ENCODE data around the gene AASDHPPT. TPM values are rescaled to one million over a fixed set of nuclear protein-coding genes. Genes with fewer than 3 reads are reported as not detected.

Gene AASDHPPT
- total RNA-seq, 4 donors from 2014 or later = 23.2 to 59.4 (median 45.2) TPM

GRCh38 chr11:106082096-106082495 lies 4.6 kb downstream of the AASDHPPT start:
- in situ Hi-C loops (cut with MboI; ENCODE audit: low sequenced_read_pairs in 4 of 4) = no loop called here
- intact Hi-C loops (cut with DNase I; ENCODE audit: low total_unique reads) = no loop called here
- no peak for ATAC-seq
- Histone ChIP-seq H3K4me1 (peaks cover 43 to 56% of the 10 kb centered on the region in 2 donors), H3K4me3 (no peak overlapping the region), H3K36me3 (peaks cover 0 to 30% of the 10 kb centered on the region in 2 donors), H3K9me3 (no peaks in the 10 kb centered on the region), H3K27ac (no peak overlapping the region), H3K27me3 (no peaks in the 10 kb centered on the region)
- TF ChIP-seq POLR2A (IDR thresholded peaks at IDR 0.05) = no peak
- TF ChIP-seq, protein P1, sequence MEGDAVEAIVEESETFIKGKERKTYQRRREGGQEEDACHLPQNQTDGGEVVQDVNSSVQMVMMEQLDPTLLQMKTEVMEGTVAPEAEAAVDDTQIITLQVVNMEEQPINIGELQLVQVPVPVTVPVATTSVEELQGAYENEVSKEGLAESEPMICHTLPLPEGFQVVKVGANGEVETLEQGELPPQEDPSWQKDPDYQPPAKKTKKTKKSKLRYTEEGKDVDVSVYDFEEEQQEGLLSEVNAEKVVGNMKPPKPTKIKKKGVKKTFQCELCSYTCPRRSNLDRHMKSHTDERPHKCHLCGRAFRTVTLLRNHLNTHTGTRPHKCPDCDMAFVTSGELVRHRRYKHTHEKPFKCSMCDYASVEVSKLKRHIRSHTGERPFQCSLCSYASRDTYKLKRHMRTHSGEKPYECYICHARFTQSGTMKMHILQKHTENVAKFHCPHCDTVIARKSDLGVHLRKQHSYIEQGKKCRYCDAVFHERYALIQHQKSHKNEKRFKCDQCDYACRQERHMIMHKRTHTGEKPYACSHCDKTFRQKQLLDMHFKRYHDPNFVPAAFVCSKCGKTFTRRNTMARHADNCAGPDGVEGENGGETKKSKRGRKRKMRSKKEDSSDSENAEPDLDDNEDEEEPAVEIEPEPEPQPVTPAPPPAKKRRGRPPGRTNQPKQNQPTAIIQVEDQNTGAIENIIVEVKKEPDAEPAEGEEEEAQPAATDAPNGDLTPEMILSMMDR (IDR thresholded peaks at IDR 0.05 in 4 of 5, conservative IDR thresholded peaks at IDR 0.05 in 1 of 5) = no peak
- DNase-seq = no peak

DNA sequence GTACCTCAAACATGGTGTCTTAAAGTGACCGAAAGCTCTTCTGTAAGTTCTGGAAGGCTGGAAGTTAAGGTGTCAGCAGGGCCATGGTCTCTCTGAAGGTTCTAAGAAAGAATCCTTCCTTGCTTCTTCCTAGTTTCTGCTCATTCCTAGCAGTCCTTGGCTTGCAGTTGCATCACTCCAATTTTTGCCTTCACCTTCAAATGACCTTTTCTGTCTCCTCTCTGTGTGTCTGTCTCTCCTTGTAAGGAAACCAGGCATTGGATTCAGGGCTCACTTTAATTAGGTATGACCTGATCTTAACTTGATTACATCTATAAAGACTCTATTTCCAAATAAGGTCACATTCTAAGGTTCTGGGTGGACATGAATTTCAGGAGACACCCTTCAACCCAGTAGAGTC lies 8.7 kb downstream of the AASDHPPT start:
- Histone ChIP-seq H3K36me3 (peaks cover 0 to 13% of the 10 kb centered on the region in 2 donors), H3K9me3 (no peaks in the 10 kb centered on the region), H3K4me1 (peaks cover 49 to 53% of the 10 kb centered on the region in 2 donors), H3K27me3 (no peaks in the 10 kb centered on the region), H3K4me3 (no peak overlapping the region), H3K27ac (peak overlapping the region in 1 of 4 donors; percentile 35)
- intact Hi-C loops (cut with DNase I; ENCODE audit: low total_unique reads) = loop anchor here (5.0 kb wide), 1 partner anchor 951 kb away; no protein-coding TSS in a partner anchor
- ATAC-seq (no peak), DNase-seq (no peak)
- in situ Hi-C loops (cut with MboI; ENCODE audit: low sequenced_read_pairs in 4 of 4) = no loop called here
- TF ChIP-seq POLR2A (IDR thresholded peaks at IDR 0.05) = no peak
- TF ChIP-seq, protein P1 (IDR thresholded peaks at IDR 0.05 in 4 of 5, conservative IDR thresholded peaks at IDR 0.05 in 1 of 5) = no peak

GRCh38 chr11:106086850-106087249 lies 9.4 kb downstream of the AASDHPPT start:
- Histone ChIP-seq H3K9me3 (no peaks in the 10 kb centered on the region), H3K36me3 (peaks cover 0 to 11% of the 10 kb centered on the region in 2 donors), H3K27ac (peak overlapping the region in 3 of 4 donors; percentile 9 to 35 (median 18)), H3K4me1 (peaks cover 44 to 52% of the 10 kb centered on the region in 2 donors), H3K4me3 (no peak overlapping the region), H3K27me3 (no peaks in the 10 kb centered on the region)
- intact Hi-C loops (cut with DNase I; ENCODE audit: low total_unique reads) (loop anchor here (5.0 kb wide), 1 partner anchor 950 kb away; no protein-coding TSS in a partner anchor), in situ Hi-C loops (cut with MboI; ENCODE audit: low sequenced_read_pairs in 4 of 4) (no loop called here)
- no peak for DNase-seq
- ATAC-seq = no peak
- no peak for TF ChIP-seq POLR2A (IDR thresholded peaks at IDR 0.05)
- TF ChIP-seq, protein P1 (IDR thresholded peaks at IDR 0.05 in 4 of 5, conservative IDR thresholded peaks at IDR 0.05 in 1 of 5) = no peak

DNA sequence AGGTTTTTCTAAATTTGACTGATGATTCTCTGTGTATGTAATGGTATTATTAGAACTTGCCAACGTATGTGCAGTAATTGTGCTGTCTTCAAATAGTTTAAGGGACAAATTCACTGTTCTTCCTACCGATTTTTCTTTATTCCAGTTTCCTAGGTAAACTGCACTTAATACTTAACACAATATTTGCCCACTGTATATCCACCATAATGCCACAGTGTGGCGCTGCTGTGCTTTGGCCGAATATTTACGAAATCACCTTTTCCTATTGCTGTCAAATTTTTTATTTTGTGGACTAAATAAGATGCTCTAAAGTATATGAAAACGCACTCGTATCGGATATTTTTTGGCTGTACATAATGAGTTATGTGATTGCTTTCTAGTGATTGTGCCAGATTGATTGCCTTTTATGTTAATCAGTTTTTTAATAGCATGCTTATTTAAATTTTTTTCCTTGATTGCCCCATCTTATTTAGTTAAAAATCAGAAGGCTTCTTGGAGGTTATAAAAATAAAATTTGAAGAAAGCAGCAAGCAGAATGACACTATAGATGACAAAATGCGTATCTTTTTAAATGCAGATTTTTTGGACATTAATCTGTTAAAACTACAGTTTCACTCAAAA lies 10.5 kb downstream of the AASDHPPT start:
- Histone ChIP-seq H3K36me3 (peaks cover 0 to 11% of the 10 kb centered on the region in 2 donors), H3K4me3 (no peak overlapping the region), H3K27me3 (no peaks in the 10 kb centered on the region), H3K27ac (peak overlapping the region in 1 of 4 donors; percentile 18), H3K9me3 (no peaks in the 10 kb centered on the region), H3K4me1 (peaks cover 36 to 45% of the 10 kb centered on the region in 2 donors)
- in situ Hi-C loops (cut with MboI; ENCODE audit: low sequenced_read_pairs in 4 of 4) = no loop called here
- intact Hi-C loops (cut with DNase I; ENCODE audit: low total_unique reads) = loop anchor here (5.0 kb wide), 1 partner anchor 949 kb away; no protein-coding TSS in a partner anchor
- TF ChIP-seq, protein P1 (IDR thresholded peaks at IDR 0.05 in 4 of 5, conservative IDR thresholded peaks at IDR 0.05 in 1 of 5) = peak; percentile 33 to 79 (median 61)
- no peak for TF ChIP-seq POLR2A (IDR thresholded peaks at IDR 0.05)
- DNase-seq (peak in 1 of 2 donors; percentile 33), ATAC-seq (peak in 1 of 2 donors; percentile 58)
